Mucosa of descending colon (tissue), 3 donors: ENCODE results near the gene BPGM. TPM values are rescaled to one million over a fixed set of nuclear protein-coding genes. Genes with fewer than 3 reads are reported as not detected.

Experiments
- ATAC-seq: fragments of 200-7000 bp; cut with Tn5 transposase; one replicate; pipeline ENCODE4 v1.9.1; 2020; ENCODE audit warnings: mild to moderate bottlenecking, moderate library complexity
- DNase-seq, 3 donors: peaks; one replicate each; pipeline ENCODE4 v3.0.0-alpha.2; 2020
- H3K36me3 ChIP-seq: fragments of 200-600 bp; one replicate; pipeline ENCODE4 v1.8.0; 2021; ENCODE audit warnings: low read depth, mild to moderate bottlenecking
- H3K4me1 ChIP-seq: fragments of 200-600 bp; one replicate; pipeline ENCODE4 v1.8.0; 2021; ENCODE audit warnings: low read depth, mild to moderate bottlenecking
- H3K4me3 ChIP-seq: fragments of 200-600 bp; one replicate; pipeline ENCODE4 v1.8.0; 2021; ENCODE audit warnings: mild to moderate bottlenecking
- H3K9me3 ChIP-seq: fragments of 200-600 bp; one replicate; pipeline ENCODE4 v1.8.0; 2021; ENCODE audit warnings: mild to moderate bottlenecking
- intact Hi-C, 2 donors: fragments of 100-400 bp; cut with DNase I in 1 of 2; cut with micrococcal nuclease in 1 of 2; formaldehyde crosslinking; loops; one replicate each; pipeline versions ENCODE4 v1.11.0 to v1.11.1; 2022; cut with DNase I, micrococcal nuclease
- total RNA-seq, 3 donors: library from RNA; stranded (reverse); fragmentation: NEBNext Ultra II Directional in 2 of 3; extraction: Animal tissue kit (Norgen Biotek cat#: 25700) in 2 of 3; gene quantifications; one replicate each; pipeline versions ENCODE4 v1.2.1 to v1.2.4, GENCODE V29; 2021 to 2023
- TF ChIP-seq, protein P1 (sequence below): fragments of 200-600 bp; IDR thresholded peaks from one replicate; pipeline ENCODE4 v1.8.0; 2022; ENCODE audit warnings: antibody characterized with exemption, mild to moderate bottlenecking
- donor health status: DM: no; HTN: no; CAD: no; lungs with moderate emphysema.
- donor health status: DM: no; HTN: no; CAD: no.
- donor health status: DM: no; HTN: yes; CAD: no.

The BPGM gene
- total RNA-seq, 3 donors from 2014 or later, result 9.4 to 17.3 (median 9.4) TPM

DNA sequence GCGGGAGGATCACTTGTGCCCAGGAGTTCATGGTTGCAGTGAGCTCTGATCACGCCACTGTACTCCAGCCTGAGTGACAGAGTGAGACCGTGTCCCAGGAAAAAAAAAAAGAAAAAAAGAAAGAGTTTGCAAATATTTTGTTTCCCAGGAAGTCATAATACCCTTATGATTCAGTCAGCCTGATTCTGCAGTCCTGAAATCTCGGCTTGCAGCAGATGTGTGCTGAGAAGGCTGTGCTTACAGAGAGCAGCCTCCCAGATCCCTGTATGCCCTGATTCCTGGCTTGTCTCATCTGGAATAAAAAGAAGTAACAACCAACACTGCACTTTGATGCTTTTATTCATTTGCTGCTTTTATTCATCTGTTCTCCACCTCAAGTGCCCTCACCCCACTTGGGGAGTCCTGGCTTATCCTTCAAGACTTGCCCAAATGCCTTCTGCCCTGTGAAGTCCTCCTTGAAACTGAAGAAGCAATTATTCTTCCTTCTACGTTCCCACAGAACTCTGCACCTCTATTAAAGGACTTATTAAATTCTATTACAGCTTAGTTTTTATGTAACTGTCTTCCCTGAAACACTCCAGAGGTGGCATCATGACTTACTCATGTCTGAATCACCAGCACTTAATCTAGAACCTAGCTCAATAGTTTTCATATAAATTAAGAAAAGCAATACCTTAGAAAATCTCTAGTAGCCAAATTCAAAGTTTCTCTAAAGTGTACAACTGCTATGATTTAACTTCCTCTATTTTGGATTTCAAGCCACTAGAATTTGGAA is 27.7 kb upstream of the BPGM start:
- Histone ChIP-seq H3K4me3 (no peak overlapping the region), H3K36me3 (no peaks in the 10 kb centered on the region), H3K9me3 (no peaks in the 10 kb centered on the region), H3K4me1 (no peaks in the 10 kb centered on the region)
- TF ChIP-seq, protein P1, sequence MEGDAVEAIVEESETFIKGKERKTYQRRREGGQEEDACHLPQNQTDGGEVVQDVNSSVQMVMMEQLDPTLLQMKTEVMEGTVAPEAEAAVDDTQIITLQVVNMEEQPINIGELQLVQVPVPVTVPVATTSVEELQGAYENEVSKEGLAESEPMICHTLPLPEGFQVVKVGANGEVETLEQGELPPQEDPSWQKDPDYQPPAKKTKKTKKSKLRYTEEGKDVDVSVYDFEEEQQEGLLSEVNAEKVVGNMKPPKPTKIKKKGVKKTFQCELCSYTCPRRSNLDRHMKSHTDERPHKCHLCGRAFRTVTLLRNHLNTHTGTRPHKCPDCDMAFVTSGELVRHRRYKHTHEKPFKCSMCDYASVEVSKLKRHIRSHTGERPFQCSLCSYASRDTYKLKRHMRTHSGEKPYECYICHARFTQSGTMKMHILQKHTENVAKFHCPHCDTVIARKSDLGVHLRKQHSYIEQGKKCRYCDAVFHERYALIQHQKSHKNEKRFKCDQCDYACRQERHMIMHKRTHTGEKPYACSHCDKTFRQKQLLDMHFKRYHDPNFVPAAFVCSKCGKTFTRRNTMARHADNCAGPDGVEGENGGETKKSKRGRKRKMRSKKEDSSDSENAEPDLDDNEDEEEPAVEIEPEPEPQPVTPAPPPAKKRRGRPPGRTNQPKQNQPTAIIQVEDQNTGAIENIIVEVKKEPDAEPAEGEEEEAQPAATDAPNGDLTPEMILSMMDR, result no peak
- ATAC-seq, result no peak
- no peak for DNase-seq
- intact Hi-C loops, result no loop called here

DNA sequence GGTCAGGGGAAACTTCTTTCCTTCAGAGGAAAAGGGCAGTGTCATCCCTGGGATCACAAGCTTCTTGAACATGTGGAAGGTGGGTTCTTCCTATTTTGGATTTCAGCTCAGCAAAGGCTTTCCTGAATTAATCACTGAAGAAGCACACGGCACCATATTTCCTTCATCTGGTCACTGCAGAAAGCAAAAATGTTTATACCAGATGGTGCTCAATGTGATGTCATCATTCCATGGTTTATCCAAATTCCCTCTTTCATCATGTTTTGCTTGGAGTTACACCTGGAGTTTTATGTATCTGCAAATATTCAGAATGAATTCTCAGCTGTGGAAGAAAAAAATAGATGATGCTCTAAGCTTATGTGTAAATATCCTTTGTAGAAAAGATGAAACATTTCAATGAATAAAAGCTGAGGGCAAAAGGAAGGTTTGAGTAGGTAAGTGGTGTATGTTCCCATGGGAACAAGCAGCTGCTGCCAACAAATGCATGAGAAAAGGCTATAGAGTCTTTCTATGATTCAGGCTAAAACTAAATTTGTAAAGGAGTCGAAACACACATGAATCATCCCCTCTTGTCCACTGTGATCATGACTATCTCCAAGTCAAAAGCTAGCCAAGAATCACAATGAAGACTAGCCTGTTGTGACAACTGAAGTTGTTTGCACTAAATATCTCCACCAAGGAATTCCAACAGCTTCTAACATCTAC is 26.9 kb upstream of the BPGM start:
- ATAC-seq, result no peak
- intact Hi-C loops, result no loop called here
- Histone ChIP-seq H3K36me3 (no peaks in the 10 kb centered on the region), H3K9me3 (no peaks in the 10 kb centered on the region), H3K4me3 (no peak overlapping the region), H3K4me1 (no peaks in the 10 kb centered on the region)
- DNase-seq, result no peak
- TF ChIP-seq, protein P1, result no peak

DNA sequence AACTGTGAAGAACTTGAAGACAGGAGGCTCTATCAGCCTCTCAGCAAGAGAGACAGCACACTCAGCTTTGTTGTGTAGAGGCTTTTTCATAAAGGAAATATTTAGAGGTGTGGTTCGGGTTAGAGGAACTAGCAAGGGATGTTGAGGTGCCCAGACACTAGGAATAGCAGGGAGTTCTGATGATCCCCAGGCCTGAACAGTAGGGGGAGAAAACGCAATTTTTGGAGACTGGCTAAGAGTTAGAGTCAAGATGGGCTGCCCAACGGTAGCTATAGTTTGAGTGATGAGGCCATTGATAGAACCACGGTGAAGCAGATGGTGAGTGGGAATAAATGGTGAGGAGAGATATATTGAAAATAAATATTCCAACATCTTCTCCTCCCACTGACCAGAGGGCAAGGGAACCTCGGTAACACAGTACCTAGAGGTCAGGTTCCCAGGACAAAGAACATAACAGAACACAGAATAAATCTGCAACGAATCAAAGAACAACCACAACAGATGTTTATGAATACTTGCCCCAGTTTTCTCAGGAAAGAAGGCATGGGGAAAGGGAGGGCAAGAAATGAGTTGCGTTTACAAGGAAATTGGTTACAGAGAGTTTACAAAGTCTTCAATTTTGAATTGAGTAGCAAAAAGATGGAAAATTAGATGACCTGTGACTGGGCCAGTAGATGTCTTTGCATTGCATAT is 24.2 kb upstream of the BPGM start:
- ATAC-seq, result no peak
- no peak for DNase-seq
- TF ChIP-seq, protein P1, result no peak
- H3K4me3 ChIP-seq, result no peak overlapping the region
- no peaks in the 10 kb centered on the region for H3K36me3 ChIP-seq
- no peaks in the 10 kb centered on the region for H3K9me3 ChIP-seq
- intact Hi-C loops, result no loop called here
- H3K4me1 ChIP-seq, result no peaks in the 10 kb centered on the region

- DNase-seq (no peak), ATAC-seq (no peak)
- intact Hi-C loops, result no loop called here
- Histone ChIP-seq H3K4me3 (no peak overlapping the region), H3K9me3 (no peaks in the 10 kb centered on the region), H3K4me1 (no peaks in the 10 kb centered on the region), H3K36me3 (no peaks in the 10 kb centered on the region)
- TF ChIP-seq, protein P1, result no peak
Observed at GRCh38 chr7:134623193-134623592, 23.5 kb upstream of the BPGM start.

- Histone ChIP-seq H3K4me3 (no peak overlapping the region), H3K4me1 (no peaks in the 10 kb centered on the region), H3K36me3 (no peaks in the 10 kb centered on the region), H3K9me3 (no peaks in the 10 kb centered on the region)
- no peak for DNase-seq
- intact Hi-C loops, result no loop called here
- ATAC-seq, result no peak
- TF ChIP-seq, protein P1, result no peak
Observed at GRCh38 chr7:134625550-134625949, 21.1 kb upstream of the BPGM start.
